Esophagus squamous epithelium (tissue), 5 donors: ENCODE data around the gene MAN2A2. TPM values are rescaled to one million over a fixed set of nuclear protein-coding genes. Genes with fewer than 3 reads are reported as not detected.

Experiments used
- DNase-seq: peaks from one replicate; lab custom pipeline; 2025; lab: John Stamatoyannopoulos, UW
- H3K27ac ChIP-seq, 4 donors: fragments of 200-600 bp; sonication (generic); one replicate each; pipeline ENCODE4 v1.5.1; 2016 to 2019; ENCODE audit warnings: mild to moderate bottlenecking in 1 of 4
- H3K27me3 ChIP-seq, 4 donors: fragments of 200-600 bp; sonication (generic); 1 replicate in 3 of 4; 2 replicates in 1 of 4; pipeline versions ENCODE4 v1.5.1 to v1.6.0; 2017 to 2021; ENCODE audit warnings: antibody characterized with exemption in 1 of 4
- H3K36me3 ChIP-seq, 3 donors: fragments of 200-600 bp; sonication (generic); one replicate each; pipeline ENCODE4 v1.5.1; 2016 to 2019
- H3K4me1 ChIP-seq, 3 donors: fragments of 200-600 bp; sonication (generic); one replicate each; pipeline ENCODE4 v1.5.1; 2017 to 2019
- H3K4me3 ChIP-seq, 4 donors: fragments of 200-600 bp; sonication (generic); 1 replicate in 3 of 4; 2 replicates in 1 of 4; pipeline ENCODE4 v1.5.1; 2016 to 2019; ENCODE audit warnings: mild to moderate bottlenecking in 2 of 4, moderate library complexity in 1 of 4
- H3K9me3 ChIP-seq, 3 donors: fragments of 200-600 bp; sonication (generic); one replicate each; pipeline ENCODE4 v1.5.1; 2016 to 2019
- CTCF ChIP-seq, 6 experiments: fragments of 450-650 bp in 4 of 6; fragments of 200-600 bp in 2 of 6; sonication (generic) in 2 of 6; IDR thresholded peaks; one replicate each; pipeline ENCODE4 v1.5.1; 2016 to 2019; ENCODE audit warnings: antibody characterized with exemption in 6 of 6, mild to moderate bottlenecking in 4 of 6, moderate library complexity in 4 of 6
- POLR2A ChIP-seq, 4 donors: fragments of 450-650 bp; IDR thresholded peaks; one replicate each; pipeline ENCODE4 v1.6.1; 2017; ENCODE audit warnings: antibody characterized with exemption in 4 of 4, mild to moderate bottlenecking in 4 of 4, moderate library complexity in 3 of 4
- WGBS, 2 donors: methylation state at CpG; one replicate each; pipeline ENCODE4 v1.1.5; 2018; 5-methylcytosine and 5-hydroxymethylcytosine counted together
- intact Hi-C: fragments of 100-400 bp; cut with DNase I; formaldehyde crosslinking; loops from one replicate; pipeline ENCODE4 v1.15.0; 2022
- total RNA-seq, 4 donors: library from RNA; depleted of rRNA; stranded (reverse); fragments of >200 nt; gene quantifications; one replicate each; pipeline ENCODE4 v1.1.0, GENCODE V29; 2016
- donor health status: DM: yes; HTN: yes; CAD: no.

Gene MAN2A2
- total RNA-seq, 4 donors from 2014 or later, result 9.9 to 25.2 (median 12.1) TPM

GRCh38 chr15:90942354-90943120, 39.4 kb downstream of the MAN2A2 start:
- no peak for DNase-seq
- H3K27ac ChIP-seq, result no peak overlapping the region
- TF ChIP-seq POLR2A (IDR thresholded peaks at IDR 0.05), result no peak
- no peak for TF ChIP-seq CTCF (IDR thresholded peaks at IDR 0.05)
- intact Hi-C loops, result no loop called here
- no peaks in the 10 kb centered on the region for H3K27me3 ChIP-seq
- 65 to 83% methylated on average over 3 to 7 of the region's 12 CpGs for WGBS, 2 donors
- peaks cover 0 to 2% (median 0%) of the 10 kb centered on the region in 3 donors for H3K4me1 ChIP-seq
- peaks cover 62 to 100% (median 75%) of the 10 kb centered on the region in 3 donors for H3K36me3 ChIP-seq
- no peaks in the 10 kb centered on the region for H3K9me3 ChIP-seq
- H3K4me3 ChIP-seq, result no peak overlapping the region

GRCh38 chr15:90945091-90945490, 42.0 kb downstream of the MAN2A2 start:
- no peak overlapping the region for H3K27ac ChIP-seq
- 90 to 91% methylated on average over 7 of the region's 7 CpGs for WGBS, 2 donors
- no peak overlapping the region for H3K4me3 ChIP-seq
- intact Hi-C loops, result no loop called here
- H3K9me3 ChIP-seq, result no peaks in the 10 kb centered on the region
- no peaks in the 10 kb centered on the region for H3K27me3 ChIP-seq
- TF ChIP-seq CTCF (IDR thresholded peaks at IDR 0.05), result no peak
- TF ChIP-seq POLR2A (IDR thresholded peaks at IDR 0.05), result no peak
- peaks cover 70 to 100% (median 86%) of the 10 kb centered on the region in 3 donors for H3K36me3 ChIP-seq
- DNase-seq, result no peak
- H3K4me1 ChIP-seq, result peaks cover 0 to 11% (median 6%) of the 10 kb centered on the region in 3 donors

- TF ChIP-seq CTCF (IDR thresholded peaks at IDR 0.05) (no peak), POLR2A (IDR thresholded peaks at IDR 0.05) (no peak)
- intact Hi-C loops, result no loop called here
- H3K27ac ChIP-seq, result no peak overlapping the region
- H3K36me3 ChIP-seq, result peaks cover 64 to 100% (median 87%) of the 10 kb centered on the region in 3 donors
- WGBS, 2 donors, result 85 to 100% methylated on average over 1 to 10 of the region's 16 CpGs
- no peaks in the 10 kb centered on the region for H3K27me3 ChIP-seq
- peaks cover 0 to 11% (median 6%) of the 10 kb centered on the region in 3 donors for H3K4me1 ChIP-seq
- no peak overlapping the region for H3K4me3 ChIP-seq
- no peak for DNase-seq
- H3K9me3 ChIP-seq, result no peaks in the 10 kb centered on the region
Observed at GRCh38 chr15:90946538-90946937, 43.4 kb downstream of the MAN2A2 start.

- H3K27me3 ChIP-seq, result no peaks in the 10 kb centered on the region
- H3K27ac ChIP-seq, result no peak overlapping the region
- no peak for DNase-seq
- peaks cover 0 to 11% (median 6%) of the 10 kb centered on the region in 3 donors for H3K4me1 ChIP-seq
- TF ChIP-seq POLR2A (IDR thresholded peaks at IDR 0.05), result no peak
- no peak for TF ChIP-seq CTCF (IDR thresholded peaks at IDR 0.05)
- peaks cover 61 to 100% (median 87%) of the 10 kb centered on the region in 3 donors for H3K36me3 ChIP-seq
- H3K9me3 ChIP-seq, result no peaks in the 10 kb centered on the region
- no peak overlapping the region for H3K4me3 ChIP-seq
- intact Hi-C loops, result no loop called here
- 83% methylated on average over 2 of the region's 8 CpGs; no CpG with 5 or more reads in 1 of the 2 donors for WGBS, 2 donors
Observed at GRCh38 chr15:90946941-90947576, 44.0 kb downstream of the MAN2A2 start.
